ENCODE results near the gene TMEM165. TPM values are rescaled to one million over a fixed set of nuclear protein-coding genes. Genes with fewer than 3 reads are reported as not detected.

TMEM165 gene
- total and polyA plus RNA-seq, 9 of the 15 experiments (the other 6 are each of a cell fraction or from before 2014, with no cell fraction given): 21.3 to 145 (median 96.8) TPM

- DNase-seq (ENCODE audit: extremely low read depth in 1 of 4, low spot score in 3 of 4): no peak
- no peak overlapping the region for H2AFZ ChIP-seq (ENCODE audit: low read depth, low read length)
- BruUV-seq (replicated peaks): no TSS peak
- in situ Hi-C loops (cut with MboI) (no loop called here), intact Hi-C loops (cut with micrococcal nuclease) (no loop called here)
- no peak overlapping the region for H3K27ac ChIP-seq (ENCODE audit: extremely low read depth, low read depth, low read length)
- CTCF ChIA-PET (ENCODE audit: low intra/inter-chr PET ratio): no interaction called here
- peaks cover 3% of the 10 kb centered on the region; the same call in 1 of the 3 replicates for H3K36me3 ChIP-seq (ENCODE audit: control insufficient read depth, insufficient read depth, low read length)
- H3K4me2 ChIP-seq (ENCODE audit: insufficient read depth, low read length): no peak overlapping the region
- H3K9me1 ChIP-seq (ENCODE audit: control insufficient read depth, insufficient read depth, low read length): no peaks in the 10 kb centered on the region
- no peak for ATAC-seq
- no peaks in the 10 kb centered on the region for H3K79me2 ChIP-seq (ENCODE audit: control insufficient read depth, insufficient read depth, low read length)
- TF ChIP-seq FUS (optimal IDR thresholded peaks at IDR 0.05; ENCODE audit: low read depth, low read length) (no peak), TFE3 (CRISPR knock-in tag; IDR thresholded peaks at IDR 0.05) (no peak), STAT6 (CRISPR knock-in tag; IDR thresholded peaks at IDR 0.05) (no peak), YY1 (IDR thresholded peaks at IDR 0.05; ENCODE audit: borderline replicate concordance in 1 of 3, control insufficient read depth in 1 of 3, extremely low read depth in 1 of 3, insufficient read depth in 3 of 3, insufficient read length in 1 of 3, insufficient replicate concordance in 2 of 3, low read depth in 1 of 3, low read length in 2 of 3) (no peak), CREM (IDR thresholded peaks at IDR 0.05; ENCODE audit: low read depth) (no peak), ID3 (CRISPR knock-in tag; IDR thresholded peaks at IDR 0.05) (no peak), ID3 (tag; IDR thresholded peaks at IDR 0.05) (no peak), PTTG1 (tag; IDR thresholded peaks at IDR 0.05; ENCODE audit: low read depth) (no peak), TAF1 (IDR thresholded peaks at IDR 0.05; ENCODE audit: control insufficient read depth, extremely low read depth, insufficient read depth, low read length, severe bottlenecking) (no peak), MITF (IDR thresholded peaks at IDR 0.05) (no peak), ZNF586 (CRISPR knock-in tag; conservative IDR thresholded peaks at IDR 0.05) (no peak), KDM2B (CRISPR knock-in tag; IDR thresholded peaks at IDR 0.05) (no peak)
- POLR2A ChIA-PET: no interaction called here
- FAIRE-seq: no peak
- no peaks in the 10 kb centered on the region for H3K9me3 ChIP-seq (replicated peaks; ENCODE audit: control insufficient read depth, insufficient read depth, low read depth, low read length)
- H3K27me3 ChIP-seq (ENCODE audit: control insufficient read depth in 2 of 2, insufficient read depth in 2 of 2, low read length in 2 of 2): no peaks in the 10 kb centered on the region
- no peak overlapping the region for H3K9ac ChIP-seq (ENCODE audit: insufficient read depth in 1 of 2, low read depth in 2 of 2, low read length in 2 of 2)
- H3K4me1 ChIP-seq (replicated peaks in 1 of 2; ENCODE audit: control insufficient read depth in 2 of 2, insufficient read depth in 2 of 2, low read length in 2 of 2): no peaks in the 10 kb centered on the region; a peak in 1 of 5 replicates
- H3K4me3 ChIP-seq: no peak overlapping the region
- no peaks in the 10 kb centered on the region for H4K20me1 ChIP-seq (replicated peaks; ENCODE audit: control insufficient read depth, insufficient read depth, low read length)
- 70% methylated on average over 6 of the region's 7 CpGs for WGBS (ENCODE audit: insufficient coverage, low coverage, missing lambda C conversion rate)
Observed at GRCh38 chr4:55366621-55367020, 29.1 kb upstream of the TMEM165 start.
